ENCODE results near the gene MPP4.

The MPP4 gene

GRCh38 chr2:201649442-201649841, 49.0 kb downstream of the MPP4 start:
- Histone ChIP-seq H3K9me3 (ENCODE audit: control insufficient read depth, insufficient read depth, low read length) (no peaks in the 10 kb centered on the region), H3K4me3 (ENCODE audit: low read depth, low read length) (no peak overlapping the region), H3K27me3 (ENCODE audit: control insufficient read depth, insufficient read depth, low read length) (no peaks in the 10 kb centered on the region), H3K36me3 (ENCODE audit: control insufficient read depth, insufficient read depth, low read length) (no peaks in the 10 kb centered on the region), H3K4me1 (ENCODE audit: control insufficient read depth, insufficient read depth, low read length) (no peaks in the 10 kb centered on the region), H3K27ac (ENCODE audit: low read depth, low read length) (no peak overlapping the region), H3K9ac (ENCODE audit: low read depth, low read length) (no peak overlapping the region)

GRCh38 chr2:201647431-201647830, 51.0 kb downstream of the MPP4 start:
- H3K4me3 ChIP-seq (ENCODE audit: low read depth, low read length): no peak overlapping the region
- no peaks in the 10 kb centered on the region for H3K27me3 ChIP-seq (ENCODE audit: control insufficient read depth, insufficient read depth, low read length)
- H3K9ac ChIP-seq (ENCODE audit: low read depth, low read length): no peak overlapping the region
- H3K36me3 ChIP-seq (ENCODE audit: control insufficient read depth, insufficient read depth, low read length): no peaks in the 10 kb centered on the region
- H3K4me1 ChIP-seq (ENCODE audit: control insufficient read depth, insufficient read depth, low read length): peaks cover 9% of the 10 kb centered on the region
- H3K9me3 ChIP-seq (ENCODE audit: control insufficient read depth, insufficient read depth, low read length): no peaks in the 10 kb centered on the region
- no peak overlapping the region for H3K27ac ChIP-seq (ENCODE audit: low read depth, low read length)

- Histone ChIP-seq H3K36me3 (ENCODE audit: control insufficient read depth, insufficient read depth, low read length) (peaks cover 11% of the 10 kb centered on the region; the same call in 1 of the 2 replicates), H3K9me3 (ENCODE audit: control insufficient read depth, insufficient read depth, low read length) (no peaks in the 10 kb centered on the region), H3K9ac (ENCODE audit: low read depth, low read length) (no peak overlapping the region; the same call in 1 of the 2 replicates), H3K27ac (ENCODE audit: low read depth, low read length) (no peak overlapping the region), H3K4me1 (ENCODE audit: control insufficient read depth, insufficient read depth, low read length) (peaks cover 9% of the 10 kb centered on the region), H3K4me3 (ENCODE audit: low read depth, low read length) (peak overlapping the region; percentile 88), H3K27me3 (ENCODE audit: control insufficient read depth, insufficient read depth, low read length) (no peaks in the 10 kb centered on the region)
Measured at GRCh38 chr2:201644001-201644400, 54.4 kb downstream of the MPP4 start.

- peaks cover 9% of the 10 kb centered on the region for H3K4me1 ChIP-seq (ENCODE audit: control insufficient read depth, insufficient read depth, low read length)
- H3K9me3 ChIP-seq (ENCODE audit: control insufficient read depth, insufficient read depth, low read length): no peaks in the 10 kb centered on the region
- H3K36me3 ChIP-seq (ENCODE audit: control insufficient read depth, insufficient read depth, low read length): peaks cover 17% of the 10 kb centered on the region
- peak within 1 kb of the TSS; percentile 88 for H3K4me3 ChIP-seq (ENCODE audit: low read depth, low read length)
- peak within 1 kb of the TSS; percentile 93 for H3K9ac ChIP-seq (ENCODE audit: low read depth, low read length)
- no peaks in the 10 kb centered on the region for H3K27me3 ChIP-seq (ENCODE audit: control insufficient read depth, insufficient read depth, low read length)
- peak within 1 kb of the TSS; percentile 83 for H3K27ac ChIP-seq (ENCODE audit: low read depth, low read length)
Measured at GRCh38 chr2:201643216-201643890, 55.1 kb downstream of the MPP4 start, which contains the start of gene TMEM237. TMEM237 (minus strand) TSS chr2:201643503; CDS start chr2:201643400, 103 bp downstream.

- Histone ChIP-seq H3K4me3 (ENCODE audit: low read depth, low read length) (peak overlapping the region; percentile 88), H3K9me3 (ENCODE audit: control insufficient read depth, insufficient read depth, low read length) (no peaks in the 10 kb centered on the region), H3K27ac (ENCODE audit: low read depth, low read length) (peak overlapping the region; percentile 83), H3K9ac (ENCODE audit: low read depth, low read length) (peak overlapping the region; percentile 93), H3K36me3 (ENCODE audit: control insufficient read depth, insufficient read depth, low read length) (peaks cover 24% of the 10 kb centered on the region), H3K27me3 (ENCODE audit: control insufficient read depth, insufficient read depth, low read length) (no peaks in the 10 kb centered on the region), H3K4me1 (ENCODE audit: control insufficient read depth, insufficient read depth, low read length) (peaks cover 9% of the 10 kb centered on the region)
Measured at GRCh38 chr2:201642579-201643215, 55.7 kb downstream of the MPP4 start.

DNA sequence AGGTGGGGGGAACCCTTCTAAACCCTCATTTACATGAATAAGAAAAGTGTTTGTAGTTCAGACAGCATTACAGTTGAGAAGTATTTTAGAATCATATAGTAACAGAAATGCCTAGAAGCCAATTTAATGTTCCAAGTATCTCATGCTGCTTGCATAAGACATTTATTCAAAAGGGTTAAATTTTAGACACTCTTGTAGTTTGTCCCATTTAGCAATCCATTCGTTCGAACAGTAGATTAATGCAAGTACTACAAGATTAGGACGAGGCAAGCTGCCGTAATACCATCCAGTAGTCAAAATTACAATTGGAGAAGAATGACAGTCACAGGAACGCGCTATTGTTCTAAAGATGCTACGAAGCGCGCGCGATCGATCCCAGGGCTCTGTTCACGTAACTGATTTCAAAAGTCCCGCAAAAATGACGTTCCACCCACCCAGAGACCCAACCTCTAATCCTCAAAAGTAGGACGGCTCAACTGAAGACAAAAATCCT, 56.3 kb downstream of the MPP4 start:
- peak overlapping the region; percentile 88 for H3K4me3 ChIP-seq (ENCODE audit: low read depth, low read length)

GRCh38 chr2:201639205-201639604, 59.2 kb downstream of the MPP4 start:
- H3K9me3 ChIP-seq (ENCODE audit: control insufficient read depth, insufficient read depth, low read length): no peaks in the 10 kb centered on the region
- H3K36me3 ChIP-seq (ENCODE audit: control insufficient read depth, insufficient read depth, low read length): peaks cover 56% of the 10 kb centered on the region
- H3K9ac ChIP-seq (ENCODE audit: low read depth, low read length): no peak overlapping the region
- no peak overlapping the region for H3K4me3 ChIP-seq (ENCODE audit: low read depth, low read length)
- peaks cover 8% of the 10 kb centered on the region for H3K4me1 ChIP-seq (ENCODE audit: control insufficient read depth, insufficient read depth, low read length)
- H3K27me3 ChIP-seq (ENCODE audit: control insufficient read depth, insufficient read depth, low read length): no peaks in the 10 kb centered on the region
- H3K27ac ChIP-seq (ENCODE audit: low read depth, low read length): no peak overlapping the region

More for the DNA sequence above, 56.3 kb downstream of the MPP4 start:
- no peaks in the 10 kb centered on the region for H3K27me3 ChIP-seq (ENCODE audit: control insufficient read depth, insufficient read depth, low read length)
- H3K9ac ChIP-seq (ENCODE audit: low read depth, low read length): peak overlapping the region; percentile 93
- H3K27ac ChIP-seq (ENCODE audit: low read depth, low read length): peak overlapping the region; percentile 83
- H3K36me3 ChIP-seq (ENCODE audit: control insufficient read depth, insufficient read depth, low read length): peaks cover 27% of the 10 kb centered on the region
- H3K4me1 ChIP-seq (ENCODE audit: control insufficient read depth, insufficient read depth, low read length): peaks cover 9% of the 10 kb centered on the region
- H3K9me3 ChIP-seq (ENCODE audit: control insufficient read depth, insufficient read depth, low read length): no peaks in the 10 kb centered on the region

DNA sequence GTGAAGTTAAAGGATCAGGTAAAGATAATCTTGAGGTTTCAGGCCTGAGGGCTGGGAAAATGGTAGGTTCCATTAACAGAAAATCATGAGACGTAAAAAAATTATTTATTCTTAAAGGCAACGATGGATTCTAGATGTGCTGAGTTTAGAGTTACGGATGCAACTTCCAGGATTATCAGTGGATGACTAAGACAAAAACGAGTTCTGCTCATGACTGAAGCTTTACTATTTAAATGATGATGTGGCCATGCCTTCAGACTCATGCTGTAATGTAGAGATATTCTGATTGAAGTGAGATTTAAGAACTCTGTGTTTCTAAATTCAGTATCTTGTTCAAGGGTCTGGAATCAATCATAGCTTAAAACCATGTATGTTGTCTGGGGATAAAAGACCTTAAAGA, 60.1 kb downstream of the MPP4 start:
- Histone ChIP-seq H3K27ac (ENCODE audit: low read depth, low read length) (no peak overlapping the region), H3K4me1 (ENCODE audit: control insufficient read depth, insufficient read depth, low read length) (no peaks in the 10 kb centered on the region), H3K27me3 (ENCODE audit: control insufficient read depth, insufficient read depth, low read length) (no peaks in the 10 kb centered on the region), H3K9ac (ENCODE audit: low read depth, low read length) (no peak overlapping the region), H3K36me3 (ENCODE audit: control insufficient read depth, insufficient read depth, low read length) (peaks cover 65% of the 10 kb centered on the region), H3K4me3 (ENCODE audit: low read depth, low read length) (no peak overlapping the region), H3K9me3 (ENCODE audit: control insufficient read depth, insufficient read depth, low read length) (no peaks in the 10 kb centered on the region)

GRCh38 chr2:201633661-201634249, 64.7 kb downstream of the MPP4 start:
- Histone ChIP-seq H3K4me1 (ENCODE audit: control insufficient read depth, insufficient read depth, low read length) (no peaks in the 10 kb centered on the region), H3K36me3 (ENCODE audit: control insufficient read depth, insufficient read depth, low read length) (peaks cover 98% of the 10 kb centered on the region), H3K4me3 (ENCODE audit: low read depth, low read length) (no peak overlapping the region), H3K9ac (ENCODE audit: low read depth, low read length) (no peak overlapping the region), H3K27ac (ENCODE audit: low read depth, low read length) (no peak overlapping the region), H3K27me3 (ENCODE audit: control insufficient read depth, insufficient read depth, low read length) (no peaks in the 10 kb centered on the region), H3K9me3 (ENCODE audit: control insufficient read depth, insufficient read depth, low read length) (no peaks in the 10 kb centered on the region)

DNA sequence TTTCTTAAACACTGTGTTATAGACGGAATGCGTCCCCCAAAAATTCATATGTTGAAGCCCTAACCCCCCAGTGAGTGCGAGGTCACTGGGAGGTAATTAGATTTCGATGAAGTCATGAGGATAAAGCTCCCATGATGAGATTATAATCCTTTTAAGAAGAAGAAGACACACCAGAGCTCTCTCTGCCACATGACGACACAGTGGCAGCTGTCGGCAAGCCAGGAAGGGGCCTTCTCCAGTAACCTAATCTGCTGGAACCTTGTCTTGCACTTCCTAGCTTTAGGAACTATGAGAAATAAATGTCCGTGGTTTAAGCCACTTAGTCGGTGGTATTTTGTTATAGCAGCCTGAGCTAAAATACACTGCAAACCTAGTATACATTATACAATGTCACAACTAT, 67.4 kb downstream of the MPP4 start:
- Histone ChIP-seq H3K27me3 (ENCODE audit: control insufficient read depth, insufficient read depth, low read length) (no peaks in the 10 kb centered on the region), H3K4me1 (ENCODE audit: control insufficient read depth, insufficient read depth, low read length) (no peaks in the 10 kb centered on the region), H3K36me3 (ENCODE audit: control insufficient read depth, insufficient read depth, low read length) (peaks cover 100% of the 10 kb centered on the region), H3K4me3 (ENCODE audit: low read depth, low read length) (no peak overlapping the region), H3K9me3 (ENCODE audit: control insufficient read depth, insufficient read depth, low read length) (no peaks in the 10 kb centered on the region), H3K27ac (ENCODE audit: low read depth, low read length) (no peak overlapping the region), H3K9ac (ENCODE audit: low read depth, low read length) (no peak overlapping the region)

DNA sequence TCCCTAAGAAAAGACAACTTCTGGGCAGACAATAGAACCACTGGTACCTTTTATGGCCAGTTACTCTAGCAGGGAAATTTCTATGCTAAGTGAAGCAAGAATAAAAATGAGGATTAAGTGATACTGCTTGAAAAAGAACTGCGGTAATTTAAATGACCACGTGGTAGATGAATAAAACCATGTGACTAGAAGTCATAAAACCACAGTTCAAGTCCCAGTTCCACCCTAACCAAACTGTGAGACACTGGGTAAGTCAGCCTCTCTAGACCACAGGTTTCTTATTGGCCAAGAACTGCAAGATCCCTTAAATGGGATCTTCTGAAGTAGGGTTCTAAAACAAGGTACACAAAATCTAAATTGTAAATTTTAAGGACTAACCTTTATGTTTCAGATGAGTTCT, 67.9 kb downstream of the MPP4 start:
- Histone ChIP-seq H3K36me3 (ENCODE audit: control insufficient read depth, insufficient read depth, low read length) (peaks cover 100% of the 10 kb centered on the region), H3K4me3 (ENCODE audit: low read depth, low read length) (no peak overlapping the region), H3K9me3 (ENCODE audit: control insufficient read depth, insufficient read depth, low read length) (no peaks in the 10 kb centered on the region), H3K4me1 (ENCODE audit: control insufficient read depth, insufficient read depth, low read length) (no peaks in the 10 kb centered on the region), H3K9ac (ENCODE audit: low read depth, low read length) (no peak overlapping the region), H3K27me3 (ENCODE audit: control insufficient read depth, insufficient read depth, low read length) (no peaks in the 10 kb centered on the region), H3K27ac (ENCODE audit: low read depth, low read length) (no peak overlapping the region)

Measured in HUES48 (cell line).